Suppressor macrophage treated with lipopolysaccharide for 4 hours (primary cell): ENCODE data around the gene SRBD1.
A peak's percentile ranks its signal among the peaks of the same experiment; 100 is the strongest.

Experiments
- DNase-seq: peaks from one replicate; pipeline ENCODE4 v3.0.0-alpha.2; 2020

SRBD1 gene

DNA sequence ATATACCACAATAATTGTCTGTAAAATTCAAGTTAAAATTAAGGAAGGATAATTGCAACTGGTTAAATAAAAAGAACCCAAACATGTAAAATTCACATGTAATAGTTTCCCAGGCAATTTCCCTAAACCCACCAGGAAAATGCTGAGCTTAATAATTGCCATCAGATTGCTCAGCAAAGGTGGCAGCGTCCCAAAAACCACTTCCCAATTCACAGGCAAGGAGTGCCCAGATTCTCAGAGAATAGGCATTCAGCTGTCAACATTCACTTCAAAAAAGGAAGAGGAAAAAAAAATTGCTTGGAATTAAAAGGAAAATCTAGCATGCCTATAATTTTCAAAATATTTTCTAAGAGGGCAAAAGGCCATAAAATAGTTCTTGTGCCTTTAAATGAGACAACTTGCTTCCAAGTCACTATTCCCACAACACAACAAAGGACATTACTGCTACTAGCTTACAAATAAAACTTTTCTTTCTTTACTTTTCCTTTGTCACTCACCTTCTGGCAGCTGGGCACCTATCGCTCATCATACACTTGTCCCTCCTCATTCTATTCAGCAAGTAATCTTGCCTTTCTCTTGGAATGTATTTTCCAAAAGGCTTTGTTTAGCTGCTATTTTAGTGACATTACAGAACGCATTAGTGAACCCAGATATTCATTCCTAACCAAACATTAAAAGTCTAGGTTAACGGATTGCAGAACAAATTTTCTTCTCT is 15.2 kb downstream of the SRBD1 start:
- peak; percentile 43 for DNase-seq

DNA sequence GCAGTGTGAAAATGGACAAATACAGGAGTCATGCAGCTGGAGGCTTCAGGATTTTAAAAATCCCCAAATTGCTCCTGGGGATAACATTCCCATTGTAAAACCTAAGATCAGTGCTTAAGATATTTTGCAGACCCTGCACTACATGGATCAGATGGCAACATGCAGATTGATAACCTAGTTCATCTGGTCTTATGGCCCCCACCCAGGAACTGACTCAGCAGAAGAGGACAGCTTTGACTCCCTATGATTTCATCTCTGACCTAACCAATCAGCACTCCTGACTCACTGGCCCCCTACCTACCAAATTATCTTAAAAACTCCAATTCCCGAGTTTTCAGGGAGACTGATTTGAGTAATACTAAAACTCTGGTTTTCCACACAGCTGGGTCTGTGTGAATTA is 20.0 kb downstream of the SRBD1 start:
- no peak for DNase-seq

- DNase-seq: no peak
Observed at GRCh38 chr2:45588158-45588829, 22.8 kb downstream of the SRBD1 start.

DNA sequence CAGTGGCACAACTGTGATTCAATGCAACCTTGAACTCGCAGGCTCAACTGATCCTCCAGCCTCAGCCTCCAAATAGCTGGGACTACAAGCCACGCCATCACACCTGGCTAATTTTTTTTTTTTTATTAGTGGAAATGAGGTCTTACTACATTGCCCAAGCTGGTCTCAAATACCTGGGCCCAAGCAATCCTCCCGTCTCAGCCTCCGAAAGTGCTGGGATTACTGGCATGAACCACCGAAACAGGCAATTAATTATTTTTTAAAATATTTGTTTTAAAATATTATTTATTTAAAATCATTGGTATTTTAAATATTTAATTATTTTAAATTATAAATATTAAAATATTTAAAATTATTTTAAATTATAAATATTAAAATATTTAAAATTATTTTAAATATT is 24.5 kb downstream of the SRBD1 start:
- DNase-seq: no peak

GRCh38 chr2:45585267-45585861 is 25.7 kb downstream of the SRBD1 start:
- peak; percentile 83 for DNase-seq

DNA sequence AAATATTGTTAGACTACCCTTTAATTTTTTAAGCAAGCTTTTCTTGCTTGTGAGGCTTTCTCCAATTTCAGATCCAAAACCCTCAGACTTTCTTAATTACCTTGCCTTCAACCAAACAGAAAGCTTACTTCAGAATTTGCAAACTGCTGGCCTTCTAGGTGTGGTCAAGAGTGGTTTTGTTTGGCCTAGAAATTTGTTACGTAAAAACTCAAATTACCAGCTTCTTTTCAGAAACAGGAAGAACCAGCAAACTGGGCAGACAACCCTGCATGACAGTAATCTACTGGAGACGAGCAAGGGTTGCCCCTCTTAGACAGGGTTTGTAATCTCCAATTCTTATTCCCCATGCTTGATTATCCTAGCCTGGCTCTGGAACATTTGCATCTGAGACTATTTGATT is 27.1 kb downstream of the SRBD1 start:
- DNase-seq: peak; percentile 37

DNA sequence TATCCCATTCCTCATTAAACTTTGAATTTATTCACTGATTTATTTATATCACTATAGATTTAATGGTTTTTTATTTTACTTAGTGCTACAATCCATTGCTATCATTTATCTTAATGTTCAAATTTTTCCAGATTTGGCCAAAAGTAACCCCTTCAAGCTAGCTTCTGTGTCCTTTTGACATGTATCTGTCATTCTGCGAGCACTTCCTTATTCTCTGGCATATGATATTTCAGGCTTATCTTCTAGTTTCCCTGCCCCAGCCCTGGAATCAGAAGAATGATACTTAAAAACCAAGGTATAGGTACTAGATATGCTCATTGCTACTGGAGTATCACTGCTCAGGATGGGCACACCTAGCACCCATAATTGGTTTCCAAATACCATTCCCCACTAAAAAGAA is 28.5 kb downstream of the SRBD1 start:
- DNase-seq: peak; percentile 19

DNA sequence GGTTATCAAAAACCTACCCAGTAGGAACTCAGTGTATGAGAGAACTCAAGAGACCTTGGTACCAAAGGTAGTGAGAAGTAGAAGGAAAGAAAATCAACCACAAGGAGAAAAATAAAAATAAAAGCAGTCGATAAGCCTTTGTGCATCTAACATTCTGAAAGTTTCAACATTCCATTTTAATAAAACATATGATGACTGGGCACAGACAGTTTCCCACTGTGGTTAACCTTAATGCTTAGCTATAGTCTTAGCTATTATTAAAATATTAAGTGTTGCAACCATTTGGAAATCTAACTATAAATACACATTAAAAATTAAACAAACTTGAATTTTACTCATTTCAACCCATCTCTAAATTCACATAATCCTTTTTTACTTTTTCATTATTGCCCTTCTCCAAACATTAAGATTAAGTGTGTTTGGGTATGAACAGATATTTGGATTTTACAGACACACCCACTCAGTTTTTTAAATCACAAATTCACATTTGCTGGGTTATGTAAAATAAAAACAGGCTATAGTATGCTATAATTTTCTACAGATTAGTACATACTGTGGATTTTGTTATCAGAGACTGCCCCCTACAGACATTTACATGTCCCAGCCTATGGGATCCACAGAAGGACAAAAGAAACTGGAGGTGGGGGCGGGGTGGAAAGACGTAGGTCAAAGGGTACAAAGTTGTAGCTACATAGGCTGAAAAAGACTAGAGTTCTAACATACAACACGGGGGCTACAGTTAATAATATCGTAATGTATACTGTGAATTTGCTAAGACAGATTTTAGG is 32.8 kb downstream of the SRBD1 start:
- peak; percentile 64 for DNase-seq

GRCh38 chr2:45577441-45577840 is 33.6 kb downstream of the SRBD1 start:
- no peak for DNase-seq

GRCh38 chr2:45575881-45576280 is 35.2 kb downstream of the SRBD1 start:
- DNase-seq: no peak

GRCh38 chr2:45572979-45573378 is 38.1 kb downstream of the SRBD1 start:
- DNase-seq: no peak

- DNase-seq: no peak
Observed at GRCh38 chr2:45571940-45572339, 39.1 kb downstream of the SRBD1 start.

- DNase-seq: no peak
Observed at GRCh38 chr2:45570671-45571334, 40.3 kb downstream of the SRBD1 start.

DNA sequence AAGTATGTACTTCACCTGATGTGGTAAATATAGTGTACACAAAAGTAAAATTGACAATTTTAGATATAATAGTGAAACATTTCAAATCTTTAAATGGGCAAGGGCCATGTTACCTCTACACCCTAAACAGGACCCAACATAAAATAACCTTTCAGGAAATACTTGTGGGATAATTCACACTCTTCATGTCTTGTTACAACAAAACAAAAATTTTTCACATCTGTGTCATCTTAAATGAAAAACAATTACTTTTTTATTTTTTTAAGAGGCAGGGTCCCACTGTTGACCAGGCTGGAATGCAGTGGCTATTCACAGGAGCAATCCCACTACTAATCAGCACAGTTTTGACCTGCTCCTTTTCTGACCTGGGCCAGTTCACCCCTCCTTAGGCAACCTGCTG is 42.1 kb downstream of the SRBD1 start:
- DNase-seq: no peak

DNA sequence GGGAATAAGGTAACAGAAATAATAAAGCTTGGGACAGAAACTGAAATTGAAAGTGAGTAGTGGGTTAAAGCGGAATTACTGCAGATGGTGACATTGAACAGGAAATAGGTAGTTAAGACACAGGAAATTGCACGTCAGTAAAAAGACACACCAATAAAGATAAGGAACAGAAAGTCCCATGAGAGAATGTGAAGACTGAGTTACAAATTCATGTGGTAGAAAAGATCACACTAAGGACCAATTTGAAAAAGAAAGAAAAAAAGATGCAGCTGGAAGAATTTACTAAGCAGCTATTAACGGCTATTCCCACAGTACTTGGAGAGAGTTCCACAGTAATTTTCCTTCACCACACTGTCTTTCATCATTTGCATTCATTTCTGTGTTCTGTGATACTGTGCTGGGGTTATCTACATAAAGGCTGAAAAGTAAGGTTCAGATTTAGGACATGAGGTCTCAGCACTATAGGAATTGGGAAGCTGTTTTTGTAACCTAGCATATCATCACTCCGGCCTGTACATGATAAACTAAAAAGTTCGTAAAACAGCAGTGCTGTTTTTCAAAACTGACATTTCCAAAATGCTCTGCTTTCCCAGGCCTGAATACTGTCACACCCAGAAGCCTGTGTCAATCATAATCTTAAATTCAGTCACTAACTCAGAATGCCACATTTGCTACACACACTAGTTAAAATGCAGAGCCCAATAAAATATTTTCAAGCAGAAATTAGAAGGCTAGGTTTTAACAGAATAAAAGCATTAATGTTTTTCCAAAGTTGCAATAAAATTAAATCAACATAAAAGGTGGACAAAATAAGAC is 42.9 kb downstream of the SRBD1 start:
- DNase-seq: peak; percentile 91

DNA sequence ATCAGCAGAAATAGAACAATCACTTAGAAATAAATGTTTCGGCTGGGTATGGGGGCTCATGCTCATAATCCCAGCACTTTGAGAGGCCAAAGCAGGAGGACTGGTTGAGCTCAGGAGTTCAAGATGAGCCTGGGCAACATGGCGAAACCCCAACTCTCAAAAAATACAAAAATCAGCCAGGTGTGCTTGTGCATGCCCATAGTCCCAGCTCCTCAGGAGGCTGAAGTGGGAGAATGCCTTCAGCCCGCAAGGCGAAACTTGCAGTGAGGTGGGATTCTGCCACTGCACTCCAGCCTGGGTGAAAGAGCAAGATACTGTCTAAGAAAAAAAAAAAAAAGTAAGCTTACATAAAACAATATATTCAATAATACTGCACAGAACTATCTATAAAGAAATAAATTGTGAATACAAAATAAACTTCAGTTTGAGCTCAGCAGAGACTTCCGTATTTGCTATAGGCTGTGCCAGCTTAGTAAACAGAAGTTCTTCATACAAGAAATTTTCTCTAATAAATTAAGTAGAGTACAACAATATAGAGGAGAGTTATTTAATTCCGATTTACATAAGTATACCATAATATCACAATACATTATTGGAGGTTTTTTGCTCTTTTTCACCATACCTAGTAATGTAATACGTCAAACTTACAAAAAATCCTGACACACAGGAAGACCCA is 43.6 kb downstream of the SRBD1 start:
- DNase-seq: no peak

DNA sequence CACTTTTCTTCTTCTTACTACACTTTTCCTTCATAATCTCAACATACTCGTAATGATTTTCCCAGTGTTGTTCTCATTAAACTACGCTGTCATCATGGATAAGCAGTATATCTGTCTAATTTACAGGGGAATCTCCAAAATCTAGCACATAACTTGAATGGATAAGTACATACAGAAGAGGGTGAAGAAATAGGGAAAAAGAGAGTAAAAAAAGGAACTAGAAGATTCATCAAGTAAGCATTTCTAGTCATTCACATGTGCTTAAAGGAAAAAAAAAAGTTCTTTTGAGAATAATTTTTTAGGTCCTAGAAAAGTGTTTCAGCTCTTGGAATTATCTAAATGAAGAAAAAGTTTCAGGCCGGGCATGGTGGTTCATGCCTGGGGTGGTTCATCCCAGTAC is 51.6 kb downstream of the SRBD1 start:
- DNase-seq: peak; percentile 47

DNA sequence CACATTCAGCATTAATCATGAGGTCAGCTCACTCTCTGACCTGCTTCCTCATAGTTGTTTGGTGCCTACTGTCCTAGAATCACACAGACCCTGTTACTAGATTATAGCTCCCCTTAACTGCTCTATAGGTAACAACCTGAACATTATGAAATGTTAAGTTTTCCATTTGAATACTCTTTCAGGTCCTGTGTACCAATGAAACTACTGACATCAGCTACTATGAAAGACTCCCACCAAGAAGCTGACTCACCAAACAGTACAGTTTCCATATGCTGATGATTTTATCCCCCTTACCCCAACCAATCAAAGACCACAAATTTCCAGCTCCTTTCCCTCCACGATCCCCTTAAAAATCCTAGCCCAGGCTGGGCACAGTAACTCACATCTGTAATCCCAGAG is 56.3 kb downstream of the SRBD1 start:
- no peak for DNase-seq

GRCh38 chr2:45554073-45554741 is 56.9 kb downstream of the SRBD1 start:
- no peak for DNase-seq

DNA sequence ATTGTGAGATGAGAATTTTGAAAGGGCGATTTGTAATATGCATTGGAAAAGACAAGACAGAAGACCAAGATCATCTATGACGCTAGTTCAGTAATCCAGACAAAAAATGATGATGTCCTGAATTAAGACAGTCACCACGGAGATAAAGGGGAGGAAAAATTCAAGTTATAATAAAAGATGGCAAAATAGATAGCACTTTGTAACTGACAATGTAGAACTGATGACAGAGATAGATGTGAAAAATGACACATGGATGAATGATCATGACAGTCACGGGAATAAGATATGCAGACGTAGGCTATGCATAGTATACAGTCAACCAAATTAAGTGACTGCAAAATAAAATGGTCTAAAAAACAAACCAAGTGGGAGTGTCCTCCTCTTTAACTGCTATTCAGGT is 59.2 kb downstream of the SRBD1 start:
- no peak for DNase-seq

- DNase-seq: peak; percentile 21
Observed at GRCh38 chr2:45545943-45546342, 65.1 kb downstream of the SRBD1 start.
